ENCODE data around the gene NAALADL2. TPM values are rescaled to one million over a fixed set of nuclear protein-coding genes. Genes with fewer than 3 reads are reported as not detected.

Gene NAALADL2
- total RNA-seq, 4 donors from 2014 or later: 0.36 to 9.2 (median 0.63) TPM

DNA sequence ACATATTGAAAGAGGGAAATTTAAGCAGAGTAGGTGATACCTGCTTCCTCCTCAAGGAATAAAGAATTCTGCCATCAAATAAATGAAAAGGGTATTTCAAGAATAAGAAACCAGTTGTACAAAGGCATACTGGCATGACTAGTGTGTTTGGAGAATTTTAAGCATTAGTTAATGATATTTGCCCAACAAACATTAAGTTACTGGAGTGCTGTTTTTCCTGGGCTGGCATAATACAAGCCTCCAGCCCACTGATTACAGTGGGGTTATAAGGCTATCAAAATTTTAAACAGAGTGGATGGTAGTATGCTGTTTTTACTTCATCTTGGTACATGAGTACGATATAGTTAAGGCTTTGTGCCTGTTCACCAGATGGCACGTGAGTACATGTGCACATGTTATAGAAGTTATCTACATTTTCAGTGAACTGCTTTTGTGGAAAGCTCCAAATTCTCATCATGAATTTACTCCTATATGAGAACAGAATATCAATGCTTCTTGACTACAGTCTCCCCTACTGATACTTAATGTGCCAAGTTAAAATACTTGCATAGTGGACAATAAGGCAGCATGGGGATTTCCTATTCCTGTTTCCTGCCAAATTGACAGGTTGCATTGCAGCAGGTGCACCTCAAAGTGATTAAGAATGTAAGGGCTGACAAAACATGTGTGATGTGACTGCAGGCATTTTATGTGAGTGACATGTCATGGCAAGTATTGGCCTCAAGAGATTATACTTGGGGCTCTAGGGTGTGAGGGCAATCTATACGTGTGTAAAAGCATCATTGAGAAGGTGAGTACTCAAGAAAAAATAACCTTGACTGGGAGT lies 14.9 kb downstream of the NAALADL2 start:
- TF ChIP-seq POLR2A (IDR thresholded peaks at IDR 0.05): no peak
- TF ChIP-seq, protein P1, sequence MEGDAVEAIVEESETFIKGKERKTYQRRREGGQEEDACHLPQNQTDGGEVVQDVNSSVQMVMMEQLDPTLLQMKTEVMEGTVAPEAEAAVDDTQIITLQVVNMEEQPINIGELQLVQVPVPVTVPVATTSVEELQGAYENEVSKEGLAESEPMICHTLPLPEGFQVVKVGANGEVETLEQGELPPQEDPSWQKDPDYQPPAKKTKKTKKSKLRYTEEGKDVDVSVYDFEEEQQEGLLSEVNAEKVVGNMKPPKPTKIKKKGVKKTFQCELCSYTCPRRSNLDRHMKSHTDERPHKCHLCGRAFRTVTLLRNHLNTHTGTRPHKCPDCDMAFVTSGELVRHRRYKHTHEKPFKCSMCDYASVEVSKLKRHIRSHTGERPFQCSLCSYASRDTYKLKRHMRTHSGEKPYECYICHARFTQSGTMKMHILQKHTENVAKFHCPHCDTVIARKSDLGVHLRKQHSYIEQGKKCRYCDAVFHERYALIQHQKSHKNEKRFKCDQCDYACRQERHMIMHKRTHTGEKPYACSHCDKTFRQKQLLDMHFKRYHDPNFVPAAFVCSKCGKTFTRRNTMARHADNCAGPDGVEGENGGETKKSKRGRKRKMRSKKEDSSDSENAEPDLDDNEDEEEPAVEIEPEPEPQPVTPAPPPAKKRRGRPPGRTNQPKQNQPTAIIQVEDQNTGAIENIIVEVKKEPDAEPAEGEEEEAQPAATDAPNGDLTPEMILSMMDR (IDR thresholded peaks at IDR 0.05 in 4 of 5, conservative IDR thresholded peaks at IDR 0.05 in 1 of 5): no peak

GRCh38 chr3:174882789-174883188 lies 23.7 kb downstream of the NAALADL2 start:
- ATAC-seq: no peak
- in situ Hi-C loops (cut with MboI; ENCODE audit: low sequenced_read_pairs in 4 of 4): no loop called here
- no peak overlapping the region for H3K4me3 ChIP-seq

More for the DNA sequence above, 14.9 kb downstream of the NAALADL2 start:
- intact Hi-C loops (cut with DNase I; ENCODE audit: low total_unique reads): no loop called here
- H3K27me3 ChIP-seq: no peaks in the 10 kb centered on the region
- H3K36me3 ChIP-seq: no peaks in the 10 kb centered on the region
- DNase-seq (no peak), ATAC-seq (no peak)
- no peak overlapping the region for H3K27ac ChIP-seq
- in situ Hi-C loops (cut with MboI; ENCODE audit: low sequenced_read_pairs in 4 of 4): no loop called here
- H3K4me3 ChIP-seq: no peak overlapping the region
- no peaks in the 10 kb centered on the region for H3K4me1 ChIP-seq
- H3K9me3 ChIP-seq: no peaks in the 10 kb centered on the region

GRCh38 chr3:174883881-174884675 lies 24.9 kb downstream of the NAALADL2 start:
- DNase-seq (no peak), ATAC-seq (no peak)
- H3K4me3 ChIP-seq: no peak overlapping the region
- no peak overlapping the region for H3K27ac ChIP-seq
- no peak for TF ChIP-seq POLR2A (IDR thresholded peaks at IDR 0.05)
- TF ChIP-seq, protein P1 (IDR thresholded peaks at IDR 0.05 in 4 of 5, conservative IDR thresholded peaks at IDR 0.05 in 1 of 5): no peak
- intact Hi-C loops (cut with DNase I; ENCODE audit: low total_unique reads) (no loop called here), in situ Hi-C loops (cut with MboI; ENCODE audit: low sequenced_read_pairs in 4 of 4) (no loop called here)
- H3K9me3 ChIP-seq: no peaks in the 10 kb centered on the region
- no peaks in the 10 kb centered on the region for H3K4me1 ChIP-seq
- H3K36me3 ChIP-seq: no peaks in the 10 kb centered on the region
- no peaks in the 10 kb centered on the region for H3K27me3 ChIP-seq

More at GRCh38 chr3:174882789-174883188, 23.7 kb downstream of the NAALADL2 start:
- Histone ChIP-seq H3K27ac (no peak overlapping the region), H3K4me1 (no peaks in the 10 kb centered on the region), H3K36me3 (no peaks in the 10 kb centered on the region), H3K9me3 (no peaks in the 10 kb centered on the region), H3K27me3 (no peaks in the 10 kb centered on the region)
- TF ChIP-seq, protein P1 (IDR thresholded peaks at IDR 0.05 in 4 of 5, conservative IDR thresholded peaks at IDR 0.05 in 1 of 5): no peak
- DNase-seq: no peak
- intact Hi-C loops (cut with DNase I; ENCODE audit: low total_unique reads): no loop called here

DNA sequence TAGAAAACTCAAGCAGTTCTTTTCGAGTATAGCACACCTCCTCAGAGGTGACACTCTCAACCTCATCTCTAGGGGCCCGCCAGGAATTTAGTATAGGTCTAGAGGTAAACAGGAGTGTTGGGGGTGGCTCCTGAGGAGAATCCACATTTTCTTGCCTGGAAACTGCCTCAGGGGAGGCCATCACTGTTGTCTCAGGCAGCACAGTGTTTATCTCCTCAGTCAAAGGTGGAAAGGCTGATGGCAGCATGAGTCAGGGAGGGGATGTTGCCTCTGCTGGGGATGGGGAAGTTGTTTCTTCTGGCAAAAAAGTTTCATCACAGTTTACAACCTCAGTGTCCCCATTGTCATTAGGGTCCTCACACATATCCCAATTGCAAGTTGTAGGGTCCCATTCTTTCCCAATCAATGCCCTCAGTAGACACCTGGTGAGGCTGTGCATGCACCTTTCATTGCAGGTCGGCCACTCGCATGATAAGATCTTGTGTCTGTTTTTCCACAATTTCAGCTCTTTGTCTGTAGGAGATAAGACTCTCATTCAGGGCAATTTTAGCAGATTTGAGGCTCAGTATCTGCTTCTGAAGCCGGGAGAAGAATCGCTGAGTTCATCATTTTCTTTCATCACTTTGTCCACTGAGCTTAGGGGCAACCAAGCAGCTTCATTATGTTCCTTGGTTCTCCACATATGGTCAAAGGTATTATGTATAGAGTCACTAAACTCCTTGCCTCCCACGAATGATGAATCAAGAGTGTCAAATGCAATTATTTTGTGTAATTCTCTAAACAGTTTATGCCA lies 25.8 kb downstream of the NAALADL2 start:
- DNase-seq (no peak), ATAC-seq (no peak)
- Histone ChIP-seq H3K9me3 (no peaks in the 10 kb centered on the region), H3K27ac (no peak overlapping the region), H3K27me3 (no peaks in the 10 kb centered on the region), H3K4me3 (no peak overlapping the region), H3K36me3 (no peaks in the 10 kb centered on the region), H3K4me1 (no peaks in the 10 kb centered on the region)
- in situ Hi-C loops (cut with MboI; ENCODE audit: low sequenced_read_pairs in 4 of 4): no loop called here
- TF ChIP-seq, protein P1 (IDR thresholded peaks at IDR 0.05 in 4 of 5, conservative IDR thresholded peaks at IDR 0.05 in 1 of 5): no peak
- TF ChIP-seq POLR2A (IDR thresholded peaks at IDR 0.05): no peak
- intact Hi-C loops (cut with DNase I; ENCODE audit: low total_unique reads): no loop called here

Data from gastrocnemius medialis (tissue), 4 donors.